ENCODE results near the gene ZC3H7A.

DNA sequence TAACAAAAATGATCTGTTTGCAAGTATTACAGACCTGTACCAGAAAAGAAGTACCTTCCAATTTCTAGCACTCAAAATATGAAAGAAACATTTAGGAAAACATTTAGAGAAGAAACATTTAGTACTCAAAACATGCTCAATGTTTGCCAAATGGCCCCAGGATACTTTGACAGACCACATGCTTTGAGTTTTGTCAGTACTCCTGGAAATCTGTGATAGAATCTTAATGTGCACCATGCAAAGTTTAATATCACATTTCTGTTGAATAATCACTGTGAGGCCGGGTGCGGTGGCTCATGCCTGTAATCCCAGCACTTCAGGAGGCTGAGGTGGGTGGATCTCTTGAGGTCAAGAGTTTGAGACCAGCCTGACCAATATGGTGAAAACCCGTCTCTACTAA is 8.5 kb upstream of the ZC3H7A start:
- TF ChIP-seq MAFK (IDR thresholded peaks at IDR 0.05; ENCODE audit: low read depth, low read length) (no peak), SUZ12 (IDR thresholded peaks at IDR 0.05; ENCODE audit: low read length) (no peak), JUN (IDR thresholded peaks at IDR 0.05; ENCODE audit: low read depth, low read length) (no peak), POLR2AphosphoS5 (IDR thresholded peaks at IDR 0.05; ENCODE audit: low read depth, low read length) (no peak), CTCF (IDR thresholded peaks at IDR 0.05; ENCODE audit: control extremely low read depth in 1 of 3, insufficient read depth in 1 of 3, low read depth in 1 of 3, low read length in 3 of 3) (no peak), HDAC2 (IDR thresholded peaks at IDR 0.05; ENCODE audit: borderline replicate concordance in 1 of 2, low read depth in 2 of 2, low read length in 2 of 2) (no peak), POLR2A (IDR thresholded peaks at IDR 0.05; ENCODE audit: control extremely low read depth in 1 of 2, low read depth in 2 of 2, low read length in 2 of 2) (no peak), RNF2 (IDR thresholded peaks at IDR 0.05; ENCODE audit: borderline replicate concordance, low read depth, low read length, missing control alignments, poor library complexity, severe bottlenecking) (no peak), EZH2 (IDR thresholded peaks at IDR 0.05; ENCODE audit: low read depth, low read length, severe bottlenecking) (no peak), RXRA (IDR thresholded peaks at IDR 0.05; ENCODE audit: insufficient read depth, low read depth, low read length) (no peak), TAF1 (IDR thresholded peaks at IDR 0.05; ENCODE audit: low read depth, low read length) (no peak), EP300 (IDR thresholded peaks at IDR 0.05; ENCODE audit: borderline replicate concordance in 1 of 2, low read depth in 2 of 2, low read length in 2 of 2) (no peak)
